ENCODE measurements around the gene FAM234B. TPM values are rescaled to one million over a fixed set of nuclear protein-coding genes. Genes with fewer than 3 reads are reported as not detected.
"Not testable (repeated sequence)": the region's sequence is repeated elsewhere in the genome, so short reads cannot be mapped to it uniquely, and the experiment has no call there.

The FAM234B gene
- total RNA-seq, 2 donors from 2014 or later: 14.7 to 24.3 TPM

DNA sequence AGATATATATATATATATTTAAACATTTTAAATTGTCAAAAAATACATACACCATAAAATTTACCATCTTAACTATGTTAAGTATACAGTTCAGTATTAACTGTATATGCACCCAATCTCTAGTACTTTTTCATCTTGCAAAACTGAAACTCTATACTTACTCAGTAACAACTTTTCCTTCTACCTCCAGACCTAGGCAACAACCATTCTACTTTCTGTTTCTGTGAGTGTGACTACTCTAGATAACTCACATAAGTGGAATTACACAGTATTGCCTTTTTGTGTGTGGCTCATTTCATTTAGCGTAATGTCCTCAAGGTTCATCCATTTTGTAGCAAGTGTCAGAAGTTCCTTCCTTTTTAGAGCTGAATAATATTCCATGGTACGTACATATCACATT is 8.2 kb downstream of the FAM234B start:
- Histone ChIP-seq H3K27me3 (replicated peaks; ENCODE audit: insufficient read depth) (no peaks in the 10 kb centered on the region), H3K27ac (no peak overlapping the region), H3K36me3 (no peaks in the 10 kb centered on the region), H3K4me1 (replicated peaks) (no peaks in the 10 kb centered on the region), H3K9me3 (no peaks in the 10 kb centered on the region), H3K4me3 (no peak overlapping the region)
- TF ChIP-seq POLR2A (IDR thresholded peaks at IDR 0.05) (no peak), CTCF (IDR thresholded peaks at IDR 0.05) (no peak), POLR2AphosphoS5 (IDR thresholded peaks at IDR 0.05) (no peak)
- no peak for DNase-seq (ENCODE audit: low spot score)
- 50% methylated on average over 2 of the region's 2 CpGs for WGBS
- intact Hi-C loops (cut with DNase I): no loop called here

- H3K27ac ChIP-seq; DNase-seq (ENCODE audit: low spot score); H3K4me3 ChIP-seq; H3K4me1 ChIP-seq (replicated peaks); H3K27me3 ChIP-seq (replicated peaks; ENCODE audit: insufficient read depth); intact Hi-C loops (cut with DNase I); H3K9me3 ChIP-seq; H3K36me3 ChIP-seq: not testable (repeated sequence)
- WGBS: 85% methylated on average over 6 of the region's 6 CpGs
Measured at GRCh38 chr12:13053617-13054016, 9.4 kb downstream of the FAM234B start.

DNA sequence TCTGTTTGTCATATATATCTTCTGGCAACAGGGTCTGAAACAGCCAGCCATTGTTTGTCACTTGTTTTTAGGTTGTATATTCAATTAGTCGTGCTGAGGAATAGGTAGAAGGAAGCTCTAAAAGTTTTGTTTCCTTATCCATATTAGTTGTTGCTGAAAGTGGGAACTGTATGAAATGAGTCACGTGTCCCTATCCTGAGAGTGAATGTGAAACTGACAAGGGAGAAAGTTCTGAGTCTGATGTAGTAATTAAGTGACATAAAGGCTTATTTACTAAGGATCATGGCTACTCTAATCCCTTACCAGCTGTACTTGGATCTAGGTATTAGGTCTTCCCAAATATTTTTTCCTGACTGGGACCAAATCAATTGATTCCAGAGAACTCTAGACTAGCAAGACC is 16.4 kb downstream of the FAM234B start:
- no peak for DNase-seq (ENCODE audit: low spot score)
- TF ChIP-seq POLR2AphosphoS5 (IDR thresholded peaks at IDR 0.05) (no peak), CTCF (IDR thresholded peaks at IDR 0.05) (no peak), POLR2A (IDR thresholded peaks at IDR 0.05) (no peak)
- Histone ChIP-seq H3K27me3 (replicated peaks; ENCODE audit: insufficient read depth) (no peaks in the 10 kb centered on the region), H3K4me3 (no peak overlapping the region), H3K36me3 (no peaks in the 10 kb centered on the region), H3K27ac (no peak overlapping the region), H3K9me3 (no peaks in the 10 kb centered on the region), H3K4me1 (replicated peaks) (no peaks in the 10 kb centered on the region)
- 94% methylated on average over 2 of the region's 2 CpGs for WGBS
- intact Hi-C loops (cut with DNase I): no loop called here

- no peaks in the 10 kb centered on the region for H3K27me3 ChIP-seq (replicated peaks; ENCODE audit: insufficient read depth)
Measured at GRCh38 chr12:13061377-13061776, 17.2 kb downstream of the FAM234B start.

GRCh38 chr12:13062669-13063068 is 18.5 kb downstream of the FAM234B start:
- H3K4me3 ChIP-seq: no peak overlapping the region
- WGBS: 98% methylated on average over 5 of the region's 5 CpGs
- H3K9me3 ChIP-seq: no peaks in the 10 kb centered on the region
- intact Hi-C loops (cut with DNase I): no loop called here
- no peak for TF ChIP-seq CTCF (IDR thresholded peaks at IDR 0.05)
- no peak for TF ChIP-seq POLR2A (IDR thresholded peaks at IDR 0.05)
- TF ChIP-seq POLR2AphosphoS5 (IDR thresholded peaks at IDR 0.05): no peak
- no peaks in the 10 kb centered on the region for H3K4me1 ChIP-seq (replicated peaks)
- H3K27me3 ChIP-seq (replicated peaks; ENCODE audit: insufficient read depth): no peaks in the 10 kb centered on the region
- DNase-seq (ENCODE audit: low spot score): no peak
- H3K36me3 ChIP-seq: no peaks in the 10 kb centered on the region
- H3K27ac ChIP-seq: no peak overlapping the region

More at GRCh38 chr12:13061377-13061776, 17.2 kb downstream of the FAM234B start:
- no peak for TF ChIP-seq POLR2A (IDR thresholded peaks at IDR 0.05)
- no peak for TF ChIP-seq CTCF (IDR thresholded peaks at IDR 0.05)
- TF ChIP-seq POLR2AphosphoS5 (IDR thresholded peaks at IDR 0.05): no peak
- Histone ChIP-seq H3K9me3 (no peaks in the 10 kb centered on the region), H3K36me3 (no peaks in the 10 kb centered on the region), H3K4me3 (no peak overlapping the region), H3K4me1 (replicated peaks) (no peaks in the 10 kb centered on the region), H3K27ac (peak overlapping the region in 1 of 2 donors; percentile 2)
- no peak for DNase-seq (ENCODE audit: low spot score)
- intact Hi-C loops (cut with DNase I): no loop called here
- WGBS: 74% methylated on average over 5 of the region's 5 CpGs
